ENCODE data around the gene BTK.
"Not testable (repeated sequence)": the region's sequence is repeated elsewhere in the genome, so short reads cannot be mapped to it uniquely, and the experiment has no call there.

BTK gene

GRCh38 chrX:101369687-101370086 lies 16.3 kb downstream of the BTK start:
- H3K27me3 Mint-ChIP-seq, result peaks cover 2% of the 10 kb centered on the region
- H3K27ac Mint-ChIP-seq, result no peak overlapping the region
- H3K4me1 Mint-ChIP-seq, result no peaks in the 10 kb centered on the region
- H3K36me3 Mint-ChIP-seq, result no peaks in the 10 kb centered on the region
- no peaks in the 10 kb centered on the region for H3K9me3 Mint-ChIP-seq
- no peak overlapping the region for H3K4me3 Mint-ChIP-seq

DNA sequence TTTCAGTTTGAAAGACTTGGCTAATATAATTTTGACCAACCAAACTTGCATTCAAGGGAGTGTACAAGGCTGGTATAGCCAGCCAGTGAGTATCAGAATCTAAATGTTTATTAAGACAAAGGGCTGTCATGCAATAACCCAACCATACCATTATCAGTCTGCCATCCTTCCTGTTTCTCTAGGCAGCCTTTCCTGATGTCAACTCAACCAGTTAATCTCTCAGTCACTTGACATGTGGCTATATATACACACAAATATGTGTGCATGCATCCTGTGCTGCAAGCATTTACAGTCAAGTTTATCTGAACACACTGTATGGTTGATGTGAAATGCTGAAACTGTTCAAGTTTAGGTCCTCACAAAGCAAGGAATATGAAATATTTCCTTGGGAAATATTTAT lies 17.2 kb downstream of the BTK start:
- Mint-ChIP-seq H3K4me3 (no peak overlapping the region), H3K27ac (no peak overlapping the region), H3K9me3 (no peaks in the 10 kb centered on the region), H3K27me3 (peaks cover 2% of the 10 kb centered on the region), H3K4me1 (no peaks in the 10 kb centered on the region), H3K36me3 (no peaks in the 10 kb centered on the region)

GRCh38 chrX:101365301-101365795 lies 20.6 kb downstream of the BTK start:
- Mint-ChIP-seq H3K9me3 (no peaks in the 10 kb centered on the region), H3K27ac (no peak overlapping the region), H3K27me3 (peaks cover 2% of the 10 kb centered on the region), H3K4me3 (no peak overlapping the region), H3K4me1 (no peaks in the 10 kb centered on the region), H3K36me3 (no peaks in the 10 kb centered on the region)

GRCh38 chrX:101362757-101363156 lies 23.2 kb downstream of the BTK start:
- Mint-ChIP-seq H3K27me3 (no peaks in the 10 kb centered on the region), H3K9me3 (no peaks in the 10 kb centered on the region), H3K36me3 (no peaks in the 10 kb centered on the region), H3K4me3 (no peak overlapping the region), H3K4me1 (no peaks in the 10 kb centered on the region), H3K27ac (no peak overlapping the region)

DNA sequence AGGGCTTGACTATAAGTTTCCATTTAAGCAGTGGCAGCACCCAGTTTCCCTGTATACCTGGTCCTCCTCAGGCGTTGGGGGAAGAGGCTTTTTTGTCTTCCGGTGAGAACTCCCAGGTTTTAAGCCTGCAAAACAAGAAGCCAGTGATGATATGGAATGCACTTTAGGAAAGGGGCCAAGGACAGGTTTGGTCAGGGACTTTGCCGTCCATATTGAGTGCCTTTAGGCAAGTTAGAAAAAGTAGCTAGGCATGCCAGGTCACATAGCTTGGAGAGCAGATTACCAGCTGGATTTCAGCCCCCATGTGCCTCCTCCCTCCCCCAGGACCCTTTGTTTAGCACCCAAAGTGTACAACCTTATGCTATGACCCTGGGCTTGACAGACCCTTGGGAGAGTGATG lies 23.9 kb downstream of the BTK start:
- H3K27ac Mint-ChIP-seq, result no peak overlapping the region
- H3K36me3 Mint-ChIP-seq, result no peaks in the 10 kb centered on the region
- no peaks in the 10 kb centered on the region for H3K4me1 Mint-ChIP-seq
- no peaks in the 10 kb centered on the region for H3K9me3 Mint-ChIP-seq
- H3K4me3 Mint-ChIP-seq, result no peak overlapping the region
- H3K27me3 Mint-ChIP-seq, result no peaks in the 10 kb centered on the region

- no peaks in the 10 kb centered on the region for H3K27me3 Mint-ChIP-seq
- H3K9me3 Mint-ChIP-seq, result no peaks in the 10 kb centered on the region
- no peaks in the 10 kb centered on the region for H3K36me3 Mint-ChIP-seq
- H3K27ac Mint-ChIP-seq, result no peak overlapping the region
- H3K4me1 Mint-ChIP-seq, result no peaks in the 10 kb centered on the region
- H3K4me3 Mint-ChIP-seq, result no peak overlapping the region
Observed at GRCh38 chrX:101360390-101360789, 25.6 kb downstream of the BTK start.

- no peak overlapping the region for H3K4me3 Mint-ChIP-seq
Observed at GRCh38 chrX:101359966-101360365, 26.0 kb downstream of the BTK start.

GRCh38 chrX:101357166-101357795 lies 28.7 kb downstream of the BTK start:
- Mint-ChIP-seq H3K27me3 (no peaks in the 10 kb centered on the region), H3K36me3 (no peaks in the 10 kb centered on the region), H3K4me1 (no peaks in the 10 kb centered on the region), H3K9me3 (no peaks in the 10 kb centered on the region), H3K27ac (no peak overlapping the region), H3K4me3 (no peak overlapping the region)

More at GRCh38 chrX:101359966-101360365, 26.0 kb downstream of the BTK start:
- H3K4me1 Mint-ChIP-seq, result no peaks in the 10 kb centered on the region
- H3K27ac Mint-ChIP-seq, result no peak overlapping the region
- H3K36me3 Mint-ChIP-seq, result no peaks in the 10 kb centered on the region
- no peaks in the 10 kb centered on the region for H3K9me3 Mint-ChIP-seq
- no peaks in the 10 kb centered on the region for H3K27me3 Mint-ChIP-seq

GRCh38 chrX:101349193-101349562 lies 36.8 kb downstream of the BTK start:
- Mint-ChIP-seq H3K27ac (peak overlapping the region; percentile 84), H3K36me3 (peaks cover 1% of the 10 kb centered on the region), H3K27me3 (no peaks in the 10 kb centered on the region), H3K4me1 (peaks cover 16% of the 10 kb centered on the region), H3K4me3 (peak overlapping the region; percentile 92), H3K9me3 (no peaks in the 10 kb centered on the region)

- Mint-ChIP-seq H3K4me3 (peak within 1 kb of the TSS; percentile 92), H3K36me3 (peaks cover 3% of the 10 kb centered on the region), H3K9me3 (no peaks in the 10 kb centered on the region), H3K4me1 (peaks cover 16% of the 10 kb centered on the region), H3K27ac (peak within 1 kb of the TSS; percentile 84), H3K27me3 (no peaks in the 10 kb centered on the region)
Observed at GRCh38 chrX:101348452-101349192, 37.4 kb downstream of the BTK start, which contains the start of gene TIMM8A. TIMM8A (minus strand) TSS chrX:101348742; CDS start chrX:101348664, 78 bp downstream.

GRCh38 chrX:101347859-101348451 lies 38.0 kb downstream of the BTK start:
- H3K36me3 Mint-ChIP-seq, result peaks cover 3% of the 10 kb centered on the region
- peaks cover 16% of the 10 kb centered on the region for H3K4me1 Mint-ChIP-seq
- H3K9me3 Mint-ChIP-seq, result no peaks in the 10 kb centered on the region
- peak overlapping the region; percentile 92 for H3K4me3 Mint-ChIP-seq
- peak overlapping the region; percentile 84 for H3K27ac Mint-ChIP-seq
- H3K27me3 Mint-ChIP-seq, result no peaks in the 10 kb centered on the region

DNA sequence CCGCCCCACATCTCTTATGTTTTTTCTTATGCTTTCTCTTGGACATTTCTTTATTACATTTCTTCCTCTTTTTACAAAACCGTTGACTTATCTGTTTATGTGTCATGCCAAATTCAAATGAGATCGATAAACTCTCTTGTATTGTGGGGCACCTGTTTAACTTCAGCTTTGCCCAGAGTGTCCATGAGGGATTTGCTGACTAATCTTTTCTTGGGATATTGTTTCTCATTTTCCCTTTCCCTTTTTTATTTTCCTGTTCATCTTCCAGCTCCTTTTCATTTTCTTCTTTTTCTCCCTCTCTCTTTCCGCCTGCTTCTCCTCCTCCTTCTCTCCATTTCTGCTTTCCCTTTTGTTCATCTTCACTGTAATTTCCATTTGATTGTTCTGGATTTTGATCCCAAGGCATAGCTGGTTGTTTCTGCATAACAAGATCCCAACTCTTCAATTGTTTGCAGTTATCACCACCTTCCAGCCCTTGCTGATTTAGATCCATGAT lies 48.2 kb downstream of the BTK start:
- Mint-ChIP-seq H3K27ac (no peak overlapping the region), H3K4me1 (no peaks in the 10 kb centered on the region), H3K36me3 (peaks cover 3% of the 10 kb centered on the region), H3K9me3 (no peaks in the 10 kb centered on the region), H3K27me3 (no peaks in the 10 kb centered on the region), H3K4me3 (no peak overlapping the region)

DNA sequence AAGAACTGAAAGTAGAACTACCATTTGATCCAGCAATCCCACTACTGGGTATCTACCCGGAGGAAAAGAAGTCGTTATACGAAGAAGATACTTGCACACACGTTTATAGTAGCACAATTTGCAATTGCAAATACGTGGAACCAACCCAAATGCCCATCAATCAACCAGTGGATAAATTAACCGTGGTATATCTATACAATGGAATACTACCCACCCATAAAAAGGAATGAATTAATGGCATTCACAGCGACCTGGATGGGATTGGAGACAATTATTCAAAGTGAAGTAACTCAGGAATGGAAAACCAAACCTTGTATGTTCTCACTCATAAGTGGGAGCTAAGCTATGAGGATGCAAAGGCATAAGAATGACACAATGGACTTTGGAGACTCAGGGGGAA lies 51.7 kb downstream of the BTK start:
- not testable (repeated sequence) for H3K9me3 Mint-ChIP-seq, H3K4me3 Mint-ChIP-seq, H3K4me1 Mint-ChIP-seq, H3K27ac Mint-ChIP-seq, H3K27me3 Mint-ChIP-seq, H3K36me3 Mint-ChIP-seq

GRCh38 chrX:101326600-101326999 lies 59.4 kb downstream of the BTK start:
- H3K27ac Mint-ChIP-seq, H3K27me3 Mint-ChIP-seq, H3K4me1 Mint-ChIP-seq, H3K4me3 Mint-ChIP-seq, H3K36me3 Mint-ChIP-seq, H3K9me3 Mint-ChIP-seq: not testable (repeated sequence)

DNA sequence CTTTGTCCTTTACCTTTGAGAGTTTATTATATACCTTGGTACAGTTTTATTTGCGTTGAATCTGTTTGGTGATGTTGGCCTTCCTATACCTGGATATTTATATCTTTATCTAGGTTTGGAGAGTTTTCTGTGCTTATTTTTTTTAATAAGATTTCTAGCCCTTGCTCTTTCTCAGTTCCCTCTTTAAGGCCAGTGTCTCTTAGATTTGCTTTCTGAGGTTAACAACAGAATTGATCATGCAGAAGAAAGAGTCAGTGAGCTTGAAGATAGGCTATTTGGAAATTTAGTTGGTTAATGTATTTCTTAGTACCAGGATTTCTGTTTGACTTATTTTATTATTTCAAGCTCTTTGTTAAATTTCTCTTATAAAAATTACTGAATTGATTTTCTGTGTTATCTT lies 82.2 kb downstream of the BTK start:
- Mint-ChIP-seq H3K9me3 (no peaks in the 10 kb centered on the region), H3K36me3 (no peaks in the 10 kb centered on the region), H3K27me3 (no peaks in the 10 kb centered on the region), H3K4me3 (no peak overlapping the region), H3K4me1 (no peaks in the 10 kb centered on the region), H3K27ac (no peak overlapping the region)

Measured in activated naive CD4-positive, alpha-beta T cell treated with anti-CD3 and anti-CD28 coated beads, Interleukin-2, amount 50 U/mL, for 24 hours (primary cell).